Keratinocyte (primary cell): Measurements from ENCODE around the gene MRPL33. TPM values are rescaled to one million over a fixed set of nuclear protein-coding genes. Genes with fewer than 3 reads are reported as not detected.

Experiments
- DNase-seq: peaks from one replicate; pipeline ENCODE4 v3.0.0-alpha.2; 2011; ENCODE audit warnings: low read depth, missing footprints, low spot score
- FAIRE-seq: peaks from 2 replicates; lab custom pipeline; 2011; peaks lifted over from hg19 to GRCh38; lab: Jason Lieb, UNC
- H2AFZ ChIP-seq: 2 replicates; pipeline ENCODE4 v1.6.0; 2012; ENCODE audit warnings: low read length, control low read depth, inconsistent platforms; ENCODE audit not compliant: control insufficient read depth
- H3K27ac ChIP-seq: 2 replicates; pipeline ENCODE4 v1.5.1; 2011; ENCODE audit warnings: low read length; ENCODE audit not compliant: control insufficient read depth, insufficient read depth
- H3K27me3 ChIP-seq: 3 replicates; pipeline ENCODE4 v1.6.0; 2011; ENCODE audit warnings: low read length; ENCODE audit not compliant: control insufficient read depth, insufficient read depth; ENCODE audit errors: extremely low read depth
- H3K36me3 ChIP-seq, 2 experiments: 2 replicates in 1 of 2; 3 replicates in 1 of 2; pipeline ENCODE4 v1.5.1; 2011; ENCODE audit warnings: low read length in 2 of 2, mild to moderate bottlenecking in 1 of 2; ENCODE audit not compliant: control insufficient read depth in 2 of 2, insufficient read depth in 2 of 2; ENCODE audit errors: extremely low read depth in 1 of 2
- H3K4me1 ChIP-seq: 3 replicates; pipeline ENCODE4 v1.5.1; 2011; ENCODE audit warnings: low read length; ENCODE audit not compliant: control insufficient read depth, insufficient read depth; ENCODE audit errors: extremely low read depth
- H3K4me2 ChIP-seq: 3 replicates; pipeline ENCODE4 v1.6.0; 2011; ENCODE audit warnings: low read depth, low read length; ENCODE audit not compliant: control insufficient read depth, insufficient read depth; ENCODE audit errors: extremely low read depth
- H3K4me3 ChIP-seq, 3 experiments: fragments of 200-600 bp in 1 of 3; sonication (generic) in 1 of 3; 2 replicates in 2 of 3; 3 replicates in 1 of 3; pipeline ENCODE4 v1.5.1; 2011 to 2016; ENCODE audit warnings: low read length in 3 of 3, mild to moderate bottlenecking in 3 of 3, control low read depth in 2 of 3, inconsistent platforms in 1 of 3, low read depth in 1 of 3, mixed read lengths in 1 of 3, mixed run types in 1 of 3, moderate library complexity in 1 of 3; ENCODE audit not compliant: control insufficient read depth in 2 of 3, insufficient read depth in 2 of 3; ENCODE audit errors: extremely low read depth in 1 of 3
- H3K79me2 ChIP-seq: 2 replicates; pipeline ENCODE4 v1.6.0; 2012; ENCODE audit warnings: low read length; ENCODE audit not compliant: control insufficient read depth, insufficient read depth
- H3K9ac ChIP-seq: 3 replicates; pipeline ENCODE4 v1.6.0; 2011; ENCODE audit warnings: low read length; ENCODE audit not compliant: control insufficient read depth, insufficient read depth; ENCODE audit errors: extremely low read depth
- H3K9me1 ChIP-seq: 3 replicates; pipeline ENCODE4 v1.6.0; 2011; ENCODE audit warnings: low read length; ENCODE audit not compliant: control insufficient read depth, insufficient read depth; ENCODE audit errors: extremely low read depth
- H3K9me3 ChIP-seq: 2 replicates; pipeline ENCODE4 v1.5.1; 2012; ENCODE audit warnings: low read depth, low read length; ENCODE audit not compliant: control insufficient read depth
- H4K20me1 ChIP-seq: 3 replicates; pipeline ENCODE4 v1.6.0; 2011; ENCODE audit warnings: low read length; ENCODE audit not compliant: control insufficient read depth, insufficient read depth; ENCODE audit errors: extremely low read depth
- CTCF ChIP-seq, 3 experiments: IDR thresholded peaks in 1 of 3; conservative IDR thresholded peaks in 1 of 3; optimal IDR thresholded peaks in 1 of 3; 2 replicates in 2 of 3; 3 replicates in 1 of 3; pipeline versions ENCODE3 to v1.5.1; 2011; ENCODE audit warnings: low read length in 3 of 3, mild to moderate bottlenecking in 3 of 3, moderate library complexity in 2 of 3, control low read depth in 1 of 3, inconsistent platforms in 1 of 3; ENCODE audit not compliant: insufficient read depth in 2 of 3; ENCODE audit errors: extremely low read depth in 1 of 3
- EZH2 ChIP-seq: IDR thresholded peaks from one replicate; pipeline ENCODE4 v1.6.1; 2012; ENCODE audit warnings: inconsistent platforms, mild to moderate bottlenecking, low read length, moderate library complexity
- dilution Hi-C: fragments of 300-500 bp; cut with MboI; formaldehyde crosslinking; loops from one replicate; pipeline ENCODE4 v1.7.0; 2020; ENCODE audit warnings: low sequenced_read_pairs; ENCODE audit not compliant: extremely low pct_ligation_motif_present
- polyA plus RNA-seq, 5 experiments: library from polyadenylated mRNA; depleted of rRNA in 3 of 5; stranded (reverse) in 3 of 5; stranded (forward) in 1 of 5; unstranded in 1 of 5; fragments of >200 nt; gene quantifications; 1 replicate in 1 of 5; 2 replicates in 3 of 5; 3 replicates in 1 of 5; pipeline versions ENCODE4 v1.2.1 to v1.2.3, GENCODE V29; 2011 to 2012; ENCODE audit warnings: missing spikeins in 2 of 5, low read depth in 1 of 5, low replicate concordance in 1 of 5

MRPL33 gene
- polyA plus RNA-seq, 1 donor (not counting 4 experiments of a cell fraction or from before 2014, with no cell fraction given) = 110 TPM

- dilution Hi-C loops = no loop called here
- no peak overlapping the region for H3K27ac ChIP-seq
- no peak for DNase-seq
- H3K79me2 ChIP-seq = no peaks in the 10 kb centered on the region
- H3K4me2 ChIP-seq = no peak overlapping the region
- TF ChIP-seq CTCF (optimal IDR thresholded peaks at IDR 0.05 in 1 of 3, IDR thresholded peaks at IDR 0.05 in 1 of 3, conservative IDR thresholded peaks at IDR 0.05 in 1 of 3; ENCODE audit: extremely low read depth in 1 of 3, insufficient read depth in 2 of 3, low read length in 3 of 3) = no peak
- no peak for TF ChIP-seq EZH2
- no peak overlapping the region for H3K4me3 ChIP-seq
- no peak overlapping the region for H2AFZ ChIP-seq
- H3K9ac ChIP-seq = no peak overlapping the region
- peaks cover 34% of the 10 kb centered on the region for H3K4me1 ChIP-seq
- H3K27me3 ChIP-seq = no peaks in the 10 kb centered on the region
- H3K9me1 ChIP-seq = no peaks in the 10 kb centered on the region
- H3K36me3 ChIP-seq = no peaks in the 10 kb centered on the region
- FAIRE-seq = no peak
- no peaks in the 10 kb centered on the region for H3K9me3 ChIP-seq
- no peaks in the 10 kb centered on the region for H4K20me1 ChIP-seq
These were observed 23.7 kb downstream of the MRPL33 start for GRCh38 chr2:27795093-27795834.

GRCh38 chr2:27795868-27796277, 24.4 kb downstream of the MRPL33 start:
- DNase-seq (no peak), FAIRE-seq (no peak)
- Histone ChIP-seq H3K79me2 (no peaks in the 10 kb centered on the region), H3K4me2 (no peak overlapping the region), H3K27me3 (no peaks in the 10 kb centered on the region), H3K9me3 (no peaks in the 10 kb centered on the region), H4K20me1 (no peaks in the 10 kb centered on the region), H3K9ac (no peak overlapping the region), H2AFZ (no peak overlapping the region), H3K4me1 (peaks cover 40% of the 10 kb centered on the region), H3K4me3 (no peak overlapping the region), H3K36me3 (no peaks in the 10 kb centered on the region), H3K27ac (no peak overlapping the region), H3K9me1 (no peaks in the 10 kb centered on the region)
- dilution Hi-C loops = no loop called here
- TF ChIP-seq EZH2 (no peak), CTCF (optimal IDR thresholded peaks at IDR 0.05 in 1 of 3, IDR thresholded peaks at IDR 0.05 in 1 of 3, conservative IDR thresholded peaks at IDR 0.05 in 1 of 3; ENCODE audit: extremely low read depth in 1 of 3, insufficient read depth in 2 of 3, low read length in 3 of 3) (no peak)
